Measurements from ENCODE around the gene COL8A1.

The COL8A1 gene

GRCh38 chr3:99662838-99663570, 24.6 kb downstream of the COL8A1 start:
- TF ChIP-seq CSDC2 (CRISPR knock-in tag; IDR thresholded peaks at IDR 0.05) (no peak), ISL1 (CRISPR knock-in tag; IDR thresholded peaks at IDR 0.05) (no peak), TCF4 (CRISPR knock-in tag; IDR thresholded peaks at IDR 0.05; ENCODE audit: borderline replicate concordance) (no peak), PATZ1 (CRISPR knock-in tag; IDR thresholded peaks at IDR 0.05; ENCODE audit: borderline replicate concordance) (no peak), ZNF565 (CRISPR knock-in tag; conservative IDR thresholded peaks at IDR 0.05; ENCODE audit: low read depth) (no peak), ESRRG (CRISPR knock-in tag; IDR thresholded peaks at IDR 0.05) (no peak), CSRNP3 (CRISPR knock-in tag; IDR thresholded peaks at IDR 0.05) (no peak)
- TF ChIP-seq, protein P1, sequence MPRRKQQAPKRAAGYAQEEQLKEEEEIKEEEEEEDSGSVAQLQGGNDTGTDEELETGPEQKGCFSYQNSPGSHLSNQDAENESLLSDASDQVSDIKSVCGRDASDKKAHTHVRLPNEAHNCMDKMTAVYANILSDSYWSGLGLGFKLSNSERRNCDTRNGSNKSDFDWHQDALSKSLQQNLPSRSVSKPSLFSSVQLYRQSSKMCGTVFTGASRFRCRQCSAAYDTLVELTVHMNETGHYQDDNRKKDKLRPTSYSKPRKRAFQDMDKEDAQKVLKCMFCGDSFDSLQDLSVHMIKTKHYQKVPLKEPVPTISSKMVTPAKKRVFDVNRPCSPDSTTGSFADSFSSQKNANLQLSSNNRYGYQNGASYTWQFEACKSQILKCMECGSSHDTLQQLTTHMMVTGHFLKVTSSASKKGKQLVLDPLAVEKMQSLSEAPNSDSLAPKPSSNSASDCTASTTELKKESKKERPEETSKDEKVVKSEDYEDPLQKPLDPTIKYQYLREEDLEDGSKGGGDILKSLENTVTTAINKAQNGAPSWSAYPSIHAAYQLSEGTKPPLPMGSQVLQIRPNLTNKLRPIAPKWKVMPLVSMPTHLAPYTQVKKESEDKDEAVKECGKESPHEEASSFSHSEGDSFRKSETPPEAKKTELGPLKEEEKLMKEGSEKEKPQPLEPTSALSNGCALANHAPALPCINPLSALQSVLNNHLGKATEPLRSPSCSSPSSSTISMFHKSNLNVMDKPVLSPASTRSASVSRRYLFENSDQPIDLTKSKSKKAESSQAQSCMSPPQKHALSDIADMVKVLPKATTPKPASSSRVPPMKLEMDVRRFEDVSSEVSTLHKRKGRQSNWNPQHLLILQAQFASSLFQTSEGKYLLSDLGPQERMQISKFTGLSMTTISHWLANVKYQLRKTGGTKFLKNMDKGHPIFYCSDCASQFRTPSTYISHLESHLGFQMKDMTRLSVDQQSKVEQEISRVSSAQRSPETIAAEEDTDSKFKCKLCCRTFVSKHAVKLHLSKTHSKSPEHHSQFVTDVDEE (CRISPR knock-in tag; IDR thresholded peaks at IDR 0.05) = no peak
- no peak for ATAC-seq

- TF ChIP-seq ZNF565 (CRISPR knock-in tag; conservative IDR thresholded peaks at IDR 0.05; ENCODE audit: low read depth) (no peak), ZFP3 (CRISPR knock-in tag; IDR thresholded peaks at IDR 0.05) (no peak), PATZ1 (CRISPR knock-in tag; IDR thresholded peaks at IDR 0.05; ENCODE audit: borderline replicate concordance) (no peak), SNAI2 (CRISPR knock-in tag; IDR thresholded peaks at IDR 0.05) (no peak), GLIS3 (CRISPR knock-in tag; IDR thresholded peaks at IDR 0.05) (no peak), TOX (CRISPR knock-in tag; IDR thresholded peaks at IDR 0.05; ENCODE audit: borderline replicate concordance) (no peak), TCF4 (CRISPR knock-in tag; IDR thresholded peaks at IDR 0.05; ENCODE audit: borderline replicate concordance) (no peak), CSRNP3 (CRISPR knock-in tag; IDR thresholded peaks at IDR 0.05) (no peak), CREB5 (CRISPR knock-in tag; IDR thresholded peaks at IDR 0.05; ENCODE audit: low read depth) (no peak), CSDC2 (CRISPR knock-in tag; IDR thresholded peaks at IDR 0.05) (no peak), ARNTL (CRISPR knock-in tag; IDR thresholded peaks at IDR 0.05; ENCODE audit: borderline replicate concordance, low read depth) (no peak), ZFP30 (CRISPR knock-in tag; IDR thresholded peaks at IDR 0.05) (no peak), ZNF8 (CRISPR knock-in tag; IDR thresholded peaks at IDR 0.05) (no peak), ZNF70 (CRISPR knock-in tag; IDR thresholded peaks at IDR 0.05) (no peak), ZC3H10 (CRISPR knock-in tag; IDR thresholded peaks at IDR 0.05) (no peak), RARB (CRISPR knock-in tag; IDR thresholded peaks at IDR 0.05) (no peak), BACH2 (CRISPR knock-in tag; IDR thresholded peaks at IDR 0.05; ENCODE audit: borderline replicate concordance) (no peak), ISL1 (CRISPR knock-in tag; IDR thresholded peaks at IDR 0.05) (no peak), PPARA (CRISPR knock-in tag; IDR thresholded peaks at IDR 0.05; ENCODE audit: borderline replicate concordance) (no peak)
- TF ChIP-seq, protein P1 (CRISPR knock-in tag; IDR thresholded peaks at IDR 0.05) = no peak
- no peak for ATAC-seq
These were observed 25.6 kb downstream of the COL8A1 start for GRCh38 chr3:99663977-99664376.

Measured in SK-N-SH treated with all-trans-retinoic acid at 6 μM for 48 hours (cell line).